Hematopoietic multipotent progenitor cell treated with erythropoietin and hydrocortisone succinate and interleukin-3 and kit ligand, for 8 days (in vitro differentiated cells): ENCODE measurements around the gene MEX3A.
"Not testable (repeated sequence)": the region's sequence is repeated elsewhere in the genome, so short reads cannot be mapped to it uniquely, and the experiment has no call there.

Experiments
- DNase-seq: peaks from one replicate; pipeline ENCODE4 v3.0.0-alpha.2; 2015

The MEX3A gene

GRCh38 chr1:156118177-156118868 lies 36.1 kb upstream of the MEX3A start:
- DNase-seq, result no peak

GRCh38 chr1:156117414-156118176 lies 35.3 kb upstream of the MEX3A start:
- DNase-seq, result no peak

- DNase-seq, result not testable (repeated sequence)
Measured at GRCh38 chr1:156116731-156117130, 34.5 kb upstream of the MEX3A start.

- DNase-seq, result peak; percentile 74
Measured at GRCh38 chr1:156115514-156116374, 33.5 kb upstream of the MEX3A start.

GRCh38 chr1:156114919-156115513 lies 32.8 kb upstream of the MEX3A start:
- DNase-seq, result peak; percentile 48

- peak; percentile 95 for DNase-seq
Measured at GRCh38 chr1:156114101-156114918, 32.0 kb upstream of the MEX3A start, which contains the start of gene LMNA. LMNA (plus strand) TSS chr1:156114711; CDS start chr1:156114919, 208 bp downstream.

GRCh38 chr1:156113282-156113950 lies 31.2 kb upstream of the MEX3A start:
- DNase-seq, result no peak

- no peak for DNase-seq
Measured at GRCh38 chr1:156112276-156113137, 30.2 kb upstream of the MEX3A start.

- DNase-seq, result no peak
Measured at GRCh38 chr1:156111355-156111962, 29.2 kb upstream of the MEX3A start.

- no peak for DNase-seq
Measured at GRCh38 chr1:156110252-156110651, 28.0 kb upstream of the MEX3A start.

GRCh38 chr1:156108664-156109241 lies 26.5 kb upstream of the MEX3A start:
- DNase-seq, result no peak

GRCh38 chr1:156108057-156108456 lies 25.8 kb upstream of the MEX3A start:
- no peak for DNase-seq

GRCh38 chr1:156106624-156107488 lies 24.6 kb upstream of the MEX3A start:
- peak; percentile 64 for DNase-seq

- peak; percentile 64 for DNase-seq
Measured at GRCh38 chr1:156104861-156105832, 22.9 kb upstream of the MEX3A start.

GRCh38 chr1:156104065-156104810 lies 22.0 kb upstream of the MEX3A start:
- peak; percentile 88 for DNase-seq

GRCh38 chr1:156103521-156103947 lies 21.3 kb upstream of the MEX3A start:
- peak; percentile 95 for DNase-seq
